AG04449 (cell line): ENCODE data around the gene MEP1B.

Experiments used
- CTCF ChIA-PET: fragments of 350-600 bp; formaldehyde crosslinking; extraction: SDS; loops from one replicate; lab custom pipeline; 2021; ENCODE audit warnings: antibody characterized with exemption; lab: Yijun Ruan, JAX
- POLR2A ChIA-PET: fragments of 400-600, 350-600 bp; formaldehyde crosslinking; extraction: SDS; loops from one replicate; lab custom pipeline; 2020; ENCODE audit warnings: antibody characterized with exemption, inconsistent platforms; lab: Yijun Ruan, JAX
- DNase-seq: peaks from one replicate; pipeline ENCODE4 v3.0.0-alpha.2; 2010; ENCODE audit warnings: low read depth, low spot score
- H3K4me3 ChIP-seq: 2 replicates; pipeline ENCODE4 v1.5.1; 2011; ENCODE audit warnings: low read depth, mild to moderate bottlenecking, control low read depth, low read length
- CTCF ChIP-seq: IDR thresholded peaks from one replicate; pipeline ENCODE4 v1.5.1; 2011; ENCODE audit warnings: mild to moderate bottlenecking, moderate library complexity, low read length, control low read depth, inconsistent platforms; ENCODE audit not compliant: insufficient read depth; ENCODE audit errors: missing control alignments

The MEP1B gene

GRCh38 chr18:32189790-32190189 lies at the start of gene MEP1B:
TSS of gene MEP1B (plus strand) at chr18:32190039. CDS start at chr18:32190071, 32 bp downstream.
- ChIA-PET CTCF (no interaction called here), POLR2A (no interaction called here)
- DNase-seq: no peak
- no peak for TF ChIP-seq CTCF
- no peak within 1 kb of the TSS for H3K4me3 ChIP-seq

- DNase-seq: no peak
- no peak overlapping the region for H3K4me3 ChIP-seq
- TF ChIP-seq CTCF: no peak
- ChIA-PET POLR2A (no interaction called here), CTCF (interaction anchor here (1.0 to 1.4 kb wide), 3 partner anchors 8 to 10 kb away, joined by 3 to 7 read pairs (median 3); no protein-coding TSS in a partner anchor)
These were observed 41.5 kb upstream of the MEP1B start for GRCh38 chr18:32148185-32148870.

- ChIA-PET POLR2A (no interaction called here), CTCF (interaction anchor here (0.8 to 10.8 kb wide), 2 partner anchors 118 to 399 kb away, joined by 3 to 162 read pairs; no protein-coding TSS in a partner anchor)
- no peak for TF ChIP-seq CTCF
These were observed 37.0 kb upstream of the MEP1B start for GRCh38 chr18:32152705-32153448.

GRCh38 chr18:32156855-32157254 lies 33.0 kb upstream of the MEP1B start:
- H3K4me3 ChIP-seq: no peak overlapping the region
- TF ChIP-seq CTCF: no peak
- no peak for DNase-seq
- POLR2A ChIA-PET: no interaction called here
- CTCF ChIA-PET: interaction anchor here (1.1 to 10.8 kb wide), 8 partner anchors 9 to 410 kb away, joined by 3 to 162 read pairs (median 13); partner anchors contain the start of gene GAREM1

More at GRCh38 chr18:32152705-32153448, 37.0 kb upstream of the MEP1B start:
- no peak for DNase-seq
- H3K4me3 ChIP-seq: no peak overlapping the region

DNA sequence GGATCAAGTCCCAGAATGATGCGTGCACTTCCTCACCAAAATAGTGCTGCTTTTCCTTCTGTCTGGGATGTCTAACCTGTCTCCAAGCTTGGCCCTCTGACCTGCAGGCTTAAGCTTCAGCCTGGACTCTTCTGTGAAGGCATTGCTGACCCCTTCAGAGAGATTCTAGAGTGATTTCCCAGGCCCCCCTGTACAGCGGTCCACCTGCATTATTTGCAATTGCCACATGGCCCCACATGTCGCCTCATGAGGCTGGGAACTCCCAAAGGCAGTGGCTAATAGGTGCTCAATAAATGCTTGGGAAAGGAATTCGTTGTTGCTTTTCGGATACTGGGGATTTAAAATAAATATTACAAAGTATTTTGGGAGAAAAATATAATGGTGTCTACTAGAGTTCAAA lies 32.3 kb upstream of the MEP1B start:
- CTCF ChIA-PET: interaction anchor here (0.6 to 10.8 kb wide), 21 partner anchors 8 to 558 kb away, joined by 3 to 162 read pairs (median 4); partner anchors contain the start of gene GAREM1
- TF ChIP-seq CTCF: no peak
- POLR2A ChIA-PET: no interaction called here
- DNase-seq: no peak
- no peak overlapping the region for H3K4me3 ChIP-seq
